Testis (tissue), 2 donors: Measurements from ENCODE around the gene DLG1.

Experiments
- POLR2A ChIP-seq: fragments of 450-650 bp; IDR thresholded peaks from one replicate; pipeline ENCODE4 v1.6.1; 2017; ENCODE audit warnings: antibody characterized with exemption, mild to moderate bottlenecking, moderate library complexity
- TF ChIP-seq, protein P1 (sequence below), 3 experiments: fragments of 450-650 bp in 2 of 3; fragments of 200-600 bp in 1 of 3; sonication (generic) in 1 of 3; IDR thresholded peaks; one replicate each; pipeline ENCODE4 v1.5.1; 2016 to 2019; ENCODE audit warnings: antibody characterized with exemption in 3 of 3, mild to moderate bottlenecking in 2 of 3, moderate library complexity in 1 of 3

DNA sequence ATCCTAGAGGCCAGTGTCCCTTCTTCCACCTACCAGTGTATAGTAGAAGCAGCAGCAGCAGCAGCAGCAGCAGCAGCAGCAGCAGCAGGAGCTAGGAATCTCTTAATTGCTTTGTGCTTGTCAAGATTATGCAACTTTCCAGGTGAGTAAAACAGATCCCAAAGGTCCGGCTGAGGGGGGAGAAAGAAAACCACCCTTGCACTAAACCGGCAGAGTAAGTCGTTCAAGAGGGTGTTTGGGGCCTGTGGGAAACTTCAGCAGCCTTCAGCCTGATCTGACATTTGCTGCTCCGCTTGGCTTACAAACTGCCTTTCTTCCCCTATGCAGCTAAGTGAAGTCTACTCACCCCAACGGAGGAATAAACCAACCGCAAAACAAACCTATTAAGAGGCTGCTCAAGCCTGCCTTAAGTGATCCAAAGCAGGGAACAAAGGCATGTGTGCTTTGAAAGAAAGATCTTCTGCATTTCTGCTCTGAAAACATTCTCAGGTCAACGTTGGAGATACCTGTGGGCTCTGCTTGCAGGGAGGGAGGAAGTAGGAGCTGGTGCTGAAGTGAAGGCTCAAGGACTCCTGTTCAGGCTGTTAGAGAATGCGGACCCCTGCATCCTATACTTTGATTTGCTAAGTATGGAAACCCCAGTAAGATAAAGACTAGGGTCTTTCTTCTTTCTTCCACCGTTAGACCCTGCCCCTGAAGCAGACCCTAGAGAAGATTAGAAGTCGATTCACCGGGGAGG is 35.7 kb upstream of the DLG1 start:
- TF ChIP-seq POLR2A = no peak
- TF ChIP-seq, protein P1, sequence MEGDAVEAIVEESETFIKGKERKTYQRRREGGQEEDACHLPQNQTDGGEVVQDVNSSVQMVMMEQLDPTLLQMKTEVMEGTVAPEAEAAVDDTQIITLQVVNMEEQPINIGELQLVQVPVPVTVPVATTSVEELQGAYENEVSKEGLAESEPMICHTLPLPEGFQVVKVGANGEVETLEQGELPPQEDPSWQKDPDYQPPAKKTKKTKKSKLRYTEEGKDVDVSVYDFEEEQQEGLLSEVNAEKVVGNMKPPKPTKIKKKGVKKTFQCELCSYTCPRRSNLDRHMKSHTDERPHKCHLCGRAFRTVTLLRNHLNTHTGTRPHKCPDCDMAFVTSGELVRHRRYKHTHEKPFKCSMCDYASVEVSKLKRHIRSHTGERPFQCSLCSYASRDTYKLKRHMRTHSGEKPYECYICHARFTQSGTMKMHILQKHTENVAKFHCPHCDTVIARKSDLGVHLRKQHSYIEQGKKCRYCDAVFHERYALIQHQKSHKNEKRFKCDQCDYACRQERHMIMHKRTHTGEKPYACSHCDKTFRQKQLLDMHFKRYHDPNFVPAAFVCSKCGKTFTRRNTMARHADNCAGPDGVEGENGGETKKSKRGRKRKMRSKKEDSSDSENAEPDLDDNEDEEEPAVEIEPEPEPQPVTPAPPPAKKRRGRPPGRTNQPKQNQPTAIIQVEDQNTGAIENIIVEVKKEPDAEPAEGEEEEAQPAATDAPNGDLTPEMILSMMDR (IDR thresholded peaks at IDR 0.05) = no peak
